Skeletal muscle cell (primary cell): ENCODE data around the gene PEPD.

ENCODE experiments used
- DNase-seq: peaks from one replicate; pipeline ENCODE4 v3.0.0-alpha.2; 2010; ENCODE audit warnings: low read depth
- H3K4me3 ChIP-seq: 2 replicates; pipeline ENCODE4 v1.5.1; 2011; ENCODE audit warnings: low read depth, mild to moderate bottlenecking, control low read depth, low read length, moderate library complexity

The PEPD gene

DNA sequence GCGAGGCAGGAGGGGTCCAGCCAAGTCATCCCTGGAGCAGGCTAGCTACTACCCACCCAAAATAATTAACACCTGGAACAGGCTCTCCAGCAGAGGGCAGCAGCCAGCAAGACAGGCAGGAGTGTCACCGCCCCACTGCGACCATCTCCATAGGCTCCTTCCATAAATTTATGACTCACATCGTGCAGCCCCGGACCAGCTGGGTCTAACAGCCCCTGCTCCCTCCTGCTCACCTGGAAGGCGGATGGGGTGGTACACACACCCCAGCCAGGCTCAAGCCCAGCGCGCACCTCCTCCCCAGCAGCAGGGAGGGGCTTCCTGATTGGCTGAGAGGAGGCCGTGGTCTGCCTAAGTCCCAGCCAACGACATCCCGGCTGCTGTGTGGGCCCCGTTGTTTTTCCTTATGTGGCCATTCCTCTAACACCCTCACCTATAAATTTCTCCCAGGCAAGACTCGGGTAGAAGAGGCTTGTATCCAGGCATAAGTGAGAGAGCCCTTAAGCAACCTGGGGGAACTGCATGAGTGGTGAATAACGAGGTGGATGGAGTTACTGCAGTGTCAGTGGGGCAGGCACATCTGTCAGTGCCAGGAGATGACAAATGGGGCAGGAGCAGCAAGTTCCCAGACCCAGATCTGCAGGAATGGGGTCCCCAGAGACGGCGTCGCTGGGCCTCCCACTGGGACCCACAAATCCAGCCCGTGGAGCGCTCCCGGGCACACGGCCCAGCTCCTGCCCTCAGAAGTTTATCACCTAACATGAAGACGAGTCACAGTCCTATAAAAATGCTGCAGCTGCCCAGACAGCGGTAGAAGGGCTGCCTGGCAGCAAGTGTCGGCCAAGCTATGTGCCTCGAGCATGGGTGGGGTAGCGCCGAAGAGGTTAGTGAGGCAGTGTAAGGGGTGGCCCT, 105.0 kb downstream of the PEPD start:
- H3K4me3 ChIP-seq, result no peak overlapping the region
- peak; percentile 26 for DNase-seq

DNA sequence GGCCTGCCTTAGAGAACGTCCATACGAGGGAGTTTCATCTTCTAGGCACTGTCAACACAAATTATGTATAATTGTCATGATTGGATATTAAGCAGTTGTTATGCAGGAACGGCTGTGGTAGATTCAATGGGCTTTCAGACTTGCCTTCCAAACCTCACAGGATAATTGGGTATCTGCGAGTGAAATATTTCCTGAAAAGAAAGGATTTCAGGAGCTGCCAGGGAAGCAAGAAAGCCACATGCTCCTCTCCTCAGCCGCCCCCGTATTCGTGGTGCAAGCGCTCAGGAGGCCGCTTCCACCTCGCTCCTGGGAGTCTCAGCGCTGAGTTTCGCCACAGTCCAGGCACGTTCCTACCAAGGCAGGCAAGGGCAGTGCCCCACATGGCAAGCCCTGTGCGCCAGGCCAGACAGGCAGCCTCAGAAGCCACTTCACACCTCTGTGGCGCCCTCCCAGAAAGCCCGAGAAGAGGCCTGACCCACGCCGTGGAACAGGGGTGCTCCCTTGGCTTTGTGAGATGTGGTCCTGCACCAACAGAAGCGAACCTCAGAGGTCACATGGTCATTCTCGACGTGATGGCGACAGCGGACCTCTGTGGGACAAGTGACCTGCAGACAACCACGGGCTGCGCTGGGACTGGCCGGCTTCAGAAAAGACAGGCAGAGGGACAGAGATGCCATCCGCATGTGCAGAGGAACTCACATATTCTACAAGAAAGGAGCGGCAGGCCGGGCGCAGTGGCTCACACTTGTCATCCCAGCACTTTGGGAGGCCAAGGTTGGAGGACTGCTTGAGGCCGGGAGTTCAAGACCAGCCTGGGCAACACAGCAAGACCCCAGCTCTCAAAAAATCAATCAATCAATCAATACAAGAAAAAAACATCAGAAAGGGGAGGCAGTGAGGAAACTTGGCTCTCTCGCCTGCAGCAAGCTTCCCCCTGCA, 106.7 kb downstream of the PEPD start:
- DNase-seq, result no peak
- no peak overlapping the region for H3K4me3 ChIP-seq

DNA sequence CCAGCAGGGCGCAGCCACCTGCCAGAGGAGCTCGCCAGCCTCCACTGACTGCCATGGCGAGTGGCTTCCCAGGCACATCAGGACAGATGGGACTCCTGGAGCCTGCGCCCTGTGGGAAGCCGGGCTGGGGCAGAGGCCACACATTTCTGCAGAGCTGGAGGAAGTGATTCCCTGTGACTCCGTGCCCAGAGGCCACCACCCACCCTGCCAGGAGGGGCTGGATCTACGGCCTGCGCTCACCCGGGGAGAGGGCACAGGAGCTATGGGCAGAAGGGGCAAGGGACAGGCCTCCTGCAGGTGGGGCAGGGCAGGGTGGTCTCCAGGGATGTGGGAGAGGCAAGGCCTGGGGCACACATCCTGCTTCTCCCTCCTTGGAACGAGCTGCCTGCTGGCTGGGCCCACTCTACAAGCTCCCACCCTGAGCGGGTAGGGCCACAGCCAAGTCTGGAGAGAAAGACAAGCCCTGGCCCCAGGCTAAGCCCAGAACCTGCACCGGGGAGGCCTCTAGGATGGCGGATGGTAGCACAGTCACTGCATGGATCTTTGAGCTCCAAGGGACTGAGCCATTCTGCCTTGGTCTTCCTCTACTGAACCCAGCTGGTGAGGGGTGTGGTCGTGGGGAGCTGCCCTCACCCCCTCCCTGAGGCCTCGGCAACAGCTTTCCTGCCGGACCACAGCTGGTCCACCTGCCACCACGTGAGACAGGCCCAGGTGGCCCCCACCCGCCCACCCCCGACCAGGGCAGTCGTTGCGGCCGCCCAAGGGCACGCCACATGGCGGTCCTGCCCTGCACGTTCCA, 107.5 kb downstream of the PEPD start:
- H3K4me3 ChIP-seq, result no peak overlapping the region
- DNase-seq, result no peak

DNA sequence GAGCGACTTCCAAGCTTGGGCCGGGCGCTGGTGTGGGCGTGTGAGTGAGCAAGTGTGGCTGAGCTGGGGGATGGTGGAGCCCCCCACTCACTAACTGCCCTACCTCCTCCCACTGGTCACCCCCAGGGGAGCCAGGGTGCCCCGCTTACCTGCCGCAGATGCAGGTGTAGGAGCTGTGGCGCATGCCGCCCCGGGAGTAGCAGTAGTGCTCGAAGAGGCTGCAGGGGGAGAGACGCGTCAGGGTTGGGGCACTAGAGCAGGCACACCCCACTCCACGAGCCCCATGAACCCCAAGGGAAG, 108.2 kb downstream of the PEPD start:
- no peak overlapping the region for H3K4me3 ChIP-seq
- DNase-seq, result no peak

- H3K4me3 ChIP-seq, result no peak overlapping the region
- no peak for DNase-seq
Measured at GRCh38 chr19:33412601-33413425, 108.8 kb downstream of the PEPD start.

DNA sequence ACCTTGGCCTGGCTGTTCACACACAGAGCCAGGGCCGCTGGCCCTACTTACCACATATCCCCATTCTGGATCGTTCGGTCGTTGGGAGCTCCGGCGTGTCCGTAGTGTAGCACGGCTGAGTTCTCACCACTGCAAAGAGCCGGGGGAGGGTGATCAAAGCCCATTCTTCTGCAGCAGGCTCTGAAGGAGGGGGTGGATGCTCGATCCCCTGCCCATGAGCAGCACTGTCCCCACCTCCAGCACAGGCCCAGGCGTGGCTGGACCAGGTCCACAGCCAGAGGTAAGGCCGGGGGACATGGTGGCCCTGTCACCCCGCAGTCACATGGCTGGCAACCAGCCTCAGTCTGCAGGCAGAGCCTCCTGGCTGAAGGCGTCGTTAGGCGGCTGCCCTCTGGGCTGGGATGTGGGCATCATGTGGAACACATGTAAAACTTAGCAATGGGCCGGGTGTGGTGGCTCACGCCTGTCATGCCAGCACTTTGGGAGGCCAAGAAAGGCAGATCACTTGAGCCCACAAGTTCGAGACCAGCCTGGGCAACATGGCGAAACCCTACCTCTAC, 109.9 kb downstream of the PEPD start:
- H3K4me3 ChIP-seq, result no peak overlapping the region
- DNase-seq, result no peak

- H3K4me3 ChIP-seq, result no peak overlapping the region
- DNase-seq, result no peak
Measured at GRCh38 chr19:33410915-33411401, 110.6 kb downstream of the PEPD start.

DNA sequence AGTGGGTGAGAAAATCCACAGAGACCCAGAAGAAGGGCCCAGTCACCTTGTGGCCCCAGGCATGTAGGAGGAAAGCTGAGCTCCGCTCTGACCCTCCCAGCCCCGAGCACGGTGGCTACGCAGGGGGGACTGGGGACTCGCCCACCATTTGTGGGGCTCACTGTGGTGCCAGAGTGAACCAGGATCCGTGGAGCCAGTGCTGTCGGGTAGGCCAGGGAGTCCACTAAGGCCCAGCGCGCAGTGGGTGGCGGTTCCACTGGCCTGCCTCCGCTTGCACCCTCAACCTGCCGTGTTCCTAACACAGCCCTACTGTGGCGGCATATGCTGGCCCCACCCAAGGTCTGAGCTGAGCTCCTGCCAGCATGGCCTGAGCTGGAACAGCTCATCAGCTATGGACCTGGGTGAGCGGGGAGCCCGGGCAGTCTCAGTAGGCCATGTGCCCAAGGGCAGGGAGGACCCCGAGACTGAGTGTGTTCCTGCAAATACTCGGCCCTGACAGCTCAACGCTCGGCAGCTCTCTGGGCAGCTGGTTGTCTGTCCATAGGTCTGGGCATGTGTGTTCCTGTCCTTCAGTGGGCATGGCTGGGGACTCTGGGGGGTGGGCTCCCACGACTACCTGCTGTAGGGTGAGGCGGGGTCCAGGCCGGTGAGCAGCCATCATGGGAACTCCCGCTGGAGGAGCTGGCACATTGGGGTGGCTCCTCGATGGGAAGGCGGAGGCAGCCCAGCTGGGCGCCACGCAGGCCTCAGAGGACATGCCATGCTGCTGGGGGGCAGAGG, 111.5 kb downstream of the PEPD start:
- no peak for DNase-seq
- H3K4me3 ChIP-seq, result no peak overlapping the region

GRCh38 chr19:33408538-33409434, 112.8 kb downstream of the PEPD start:
- H3K4me3 ChIP-seq, result no peak overlapping the region
- DNase-seq, result no peak

GRCh38 chr19:33408116-33408515, 113.5 kb downstream of the PEPD start:
- H3K4me3 ChIP-seq, result no peak overlapping the region
- DNase-seq, result no peak

GRCh38 chr19:33407716-33408115, 113.9 kb downstream of the PEPD start:
- no peak for DNase-seq
- no peak overlapping the region for H3K4me3 ChIP-seq

DNA sequence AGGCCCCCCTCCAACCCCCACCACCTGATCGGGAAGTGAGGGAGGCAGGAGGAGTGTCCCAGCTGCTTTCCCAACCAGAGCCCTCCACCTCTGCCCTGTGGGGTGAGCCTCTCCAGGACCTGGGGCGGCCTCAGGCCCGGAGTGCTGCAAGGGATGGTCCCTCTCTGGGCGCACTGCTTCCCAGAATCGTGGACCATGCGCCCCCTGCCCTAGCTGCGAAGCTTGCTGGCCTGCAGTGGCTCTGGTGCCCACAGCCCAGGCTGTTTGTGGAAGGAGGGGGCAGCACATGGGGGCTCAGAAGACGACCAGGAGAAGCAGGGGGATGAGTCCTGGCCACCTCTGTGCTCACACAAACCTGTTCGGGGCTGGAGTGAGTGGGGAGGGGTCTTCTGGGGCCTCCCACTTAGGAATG, 114.4 kb downstream of the PEPD start:
- DNase-seq, result no peak
- H3K4me3 ChIP-seq, result no peak overlapping the region

DNA sequence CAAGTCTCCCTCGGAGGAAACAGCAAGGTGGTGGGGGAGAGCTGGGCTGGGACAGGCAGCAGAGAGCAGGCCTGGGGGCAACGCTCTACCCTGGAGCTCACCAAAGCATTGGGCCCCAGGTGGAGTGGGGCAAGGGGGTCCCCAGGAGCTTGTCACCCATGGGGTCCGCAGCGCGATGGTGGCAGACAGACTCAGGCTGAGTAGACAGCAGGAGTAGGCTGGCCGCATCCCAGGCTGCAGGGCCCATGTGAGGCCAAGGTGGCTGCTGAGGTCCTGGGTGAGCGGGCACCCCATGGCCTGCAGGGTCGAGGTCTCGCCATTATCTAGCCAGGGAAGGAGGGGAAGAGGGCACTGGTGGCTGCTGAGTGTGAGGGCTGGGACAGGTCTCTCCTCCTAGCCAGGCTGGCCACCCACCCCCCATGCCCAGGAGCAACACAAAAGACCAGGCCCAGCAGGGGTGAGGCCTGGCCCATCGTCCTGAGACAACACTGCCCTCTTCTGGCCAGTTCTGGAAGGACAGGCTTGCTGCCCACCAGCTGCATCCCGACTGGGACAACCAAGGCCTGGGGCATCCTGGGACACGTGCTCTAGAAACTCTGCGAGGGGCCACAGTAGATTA, 115.0 kb downstream of the PEPD start:
- H3K4me3 ChIP-seq, result no peak overlapping the region
- DNase-seq, result no peak

DNA sequence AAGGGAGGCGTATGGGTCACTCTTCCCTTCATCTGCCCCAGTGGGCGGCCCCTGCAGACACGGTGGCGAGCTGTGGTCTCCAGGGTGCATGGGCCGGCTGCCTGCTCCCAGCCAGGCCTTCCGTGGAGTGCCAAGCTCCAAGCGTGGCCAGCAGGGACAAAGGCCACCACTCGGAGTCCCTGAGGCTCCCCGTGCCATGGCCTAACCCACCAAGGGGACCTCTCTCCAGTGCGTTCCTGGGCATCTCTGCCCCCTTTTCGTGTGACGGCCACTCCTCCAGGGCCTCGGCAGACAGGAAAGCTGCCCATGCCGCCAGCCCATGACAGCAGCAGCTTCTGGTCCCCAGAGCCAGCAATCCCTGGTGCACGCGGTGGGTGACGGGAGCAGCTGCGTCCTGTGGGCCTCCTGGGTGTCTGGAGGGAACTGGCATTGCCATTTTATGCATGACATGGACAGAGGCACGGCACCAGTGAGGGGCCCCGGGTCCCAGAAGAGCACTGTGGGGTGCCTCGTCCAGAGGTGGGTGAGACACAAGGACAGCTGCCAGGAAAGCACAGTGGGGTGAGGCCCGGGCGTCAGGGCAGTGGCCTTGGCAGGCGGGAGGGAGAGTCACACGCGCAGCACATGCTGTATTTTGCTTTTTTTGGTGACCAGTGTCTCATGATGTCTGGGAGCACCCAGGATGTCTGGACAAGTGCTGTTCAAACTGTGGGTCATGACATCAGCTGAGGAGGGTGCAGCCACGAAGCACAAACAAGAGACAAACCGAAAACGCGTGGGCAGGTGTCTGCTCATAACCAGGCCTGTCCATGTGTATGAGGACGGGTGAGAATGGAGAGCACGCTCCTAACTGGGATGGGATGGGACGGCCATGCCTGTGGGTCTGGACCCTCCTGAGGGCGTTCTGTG, 115.8 kb downstream of the PEPD start:
- no peak overlapping the region for H3K4me3 ChIP-seq
- DNase-seq, result no peak

DNA sequence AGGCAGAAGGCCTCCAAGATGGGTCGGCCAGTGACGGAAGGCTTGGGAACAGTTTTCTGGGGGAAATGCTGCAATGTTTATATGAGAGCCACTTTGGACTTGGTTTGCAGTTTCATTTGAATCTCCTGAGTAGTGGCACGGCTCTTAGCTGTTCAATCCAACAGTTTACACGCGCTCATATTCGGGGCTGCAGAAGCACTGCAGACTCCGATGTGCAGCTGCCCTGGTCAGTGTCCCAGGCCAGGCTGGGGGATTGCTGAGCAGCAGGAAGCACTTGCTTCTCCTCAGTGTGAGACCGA, 116.4 kb downstream of the PEPD start:
- DNase-seq, result no peak
- H3K4me3 ChIP-seq, result no peak overlapping the region
